ENCODE data around the gene COX4I1.

The COX4I1 gene

DNA sequence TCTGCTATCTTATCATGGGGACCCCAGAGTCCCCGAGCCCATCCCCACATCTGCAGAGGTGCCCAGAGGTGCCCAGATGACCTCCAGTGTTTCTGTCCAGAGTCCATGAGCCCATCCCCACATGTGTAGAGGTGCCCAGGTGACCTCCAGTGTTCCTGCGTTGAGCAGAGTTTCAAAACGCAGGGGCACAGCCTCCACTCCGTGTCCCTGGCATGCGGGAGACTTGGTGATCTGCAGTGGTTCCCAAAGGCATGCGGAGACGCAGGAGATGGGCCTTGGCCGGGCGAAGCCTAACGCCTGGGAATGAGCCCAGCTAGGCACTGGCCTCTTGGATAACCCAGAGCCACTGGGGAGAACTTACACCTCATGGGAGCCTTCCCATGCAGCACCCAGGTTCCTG lies 41.3 kb downstream of the COX4I1 start:
- peaks cover 67% of the 10 kb centered on the region for H3K27me3 ChIP-seq
- TF ChIP-seq, protein P1, sequence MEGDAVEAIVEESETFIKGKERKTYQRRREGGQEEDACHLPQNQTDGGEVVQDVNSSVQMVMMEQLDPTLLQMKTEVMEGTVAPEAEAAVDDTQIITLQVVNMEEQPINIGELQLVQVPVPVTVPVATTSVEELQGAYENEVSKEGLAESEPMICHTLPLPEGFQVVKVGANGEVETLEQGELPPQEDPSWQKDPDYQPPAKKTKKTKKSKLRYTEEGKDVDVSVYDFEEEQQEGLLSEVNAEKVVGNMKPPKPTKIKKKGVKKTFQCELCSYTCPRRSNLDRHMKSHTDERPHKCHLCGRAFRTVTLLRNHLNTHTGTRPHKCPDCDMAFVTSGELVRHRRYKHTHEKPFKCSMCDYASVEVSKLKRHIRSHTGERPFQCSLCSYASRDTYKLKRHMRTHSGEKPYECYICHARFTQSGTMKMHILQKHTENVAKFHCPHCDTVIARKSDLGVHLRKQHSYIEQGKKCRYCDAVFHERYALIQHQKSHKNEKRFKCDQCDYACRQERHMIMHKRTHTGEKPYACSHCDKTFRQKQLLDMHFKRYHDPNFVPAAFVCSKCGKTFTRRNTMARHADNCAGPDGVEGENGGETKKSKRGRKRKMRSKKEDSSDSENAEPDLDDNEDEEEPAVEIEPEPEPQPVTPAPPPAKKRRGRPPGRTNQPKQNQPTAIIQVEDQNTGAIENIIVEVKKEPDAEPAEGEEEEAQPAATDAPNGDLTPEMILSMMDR (IDR thresholded peaks at IDR 0.05), result no peak

DNA sequence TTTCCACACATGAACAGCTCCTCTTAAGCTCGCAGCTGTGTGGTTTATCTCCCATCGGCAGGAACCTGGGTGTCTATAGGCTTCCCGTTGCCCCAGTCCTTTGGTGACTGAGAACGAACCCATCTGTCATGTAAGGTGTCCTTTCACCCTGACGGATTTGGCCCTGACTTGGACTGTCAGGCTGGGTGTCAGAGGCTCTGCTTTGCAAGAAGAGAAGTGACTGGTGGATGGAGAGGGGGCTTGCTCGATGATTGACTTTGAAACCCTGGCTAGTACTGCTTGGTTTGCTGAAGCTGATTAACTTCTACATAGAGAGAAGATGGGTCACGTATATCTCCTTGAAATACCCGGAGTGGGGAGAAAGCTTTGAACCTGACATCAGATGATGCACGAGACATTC lies 42.9 kb downstream of the COX4I1 start:
- Histone ChIP-seq H3K4me1 (ENCODE audit: control insufficient read depth in 1 of 2, insufficient read depth in 1 of 2, low read depth in 1 of 2, low read length in 1 of 2) (no peaks in the 10 kb centered on the region), H3K27me3 (peaks cover 57% of the 10 kb centered on the region), H3K9me3 (no peaks in the 10 kb centered on the region), H3K36me3 (no peaks in the 10 kb centered on the region), H3K4me3 (ENCODE audit: low read depth in 1 of 2, low read length in 1 of 2) (no peak overlapping the region), H3K27ac (no peak overlapping the region)
- TF ChIP-seq, protein P1 (IDR thresholded peaks at IDR 0.05), result no peak

More for the DNA sequence above, 41.3 kb downstream of the COX4I1 start:
- no peak overlapping the region for H3K27ac ChIP-seq
- H3K36me3 ChIP-seq, result no peaks in the 10 kb centered on the region
- no peaks in the 10 kb centered on the region for H3K4me1 ChIP-seq (ENCODE audit: control insufficient read depth in 1 of 2, insufficient read depth in 1 of 2, low read depth in 1 of 2, low read length in 1 of 2)
- no peaks in the 10 kb centered on the region for H3K9me3 ChIP-seq
- no peak overlapping the region for H3K4me3 ChIP-seq (ENCODE audit: low read depth in 1 of 2, low read length in 1 of 2)

DNA sequence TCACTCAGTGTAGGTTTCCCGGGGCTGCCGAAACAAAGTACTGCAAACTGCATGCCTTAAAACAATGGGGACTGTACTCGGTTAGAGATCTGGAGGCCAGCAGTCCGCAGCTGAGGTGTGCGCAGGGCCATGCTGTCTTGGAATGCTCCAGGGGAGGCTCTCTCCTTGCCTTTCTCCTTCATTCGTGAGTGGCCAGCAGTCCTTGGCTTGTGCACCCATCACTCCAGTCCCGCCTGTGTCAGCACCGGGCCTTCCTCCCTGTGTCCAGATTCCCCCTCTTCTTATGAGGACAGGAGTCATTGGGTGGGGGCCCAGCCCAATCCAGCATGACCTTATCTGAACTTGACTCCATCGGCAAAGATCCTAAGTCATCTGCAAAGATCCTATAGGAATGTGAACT lies 43.4 kb downstream of the COX4I1 start:
- Histone ChIP-seq H3K27ac (no peak overlapping the region), H3K27me3 (peaks cover 57% of the 10 kb centered on the region), H3K9me3 (no peaks in the 10 kb centered on the region), H3K36me3 (no peaks in the 10 kb centered on the region), H3K4me3 (ENCODE audit: low read depth in 1 of 2, low read length in 1 of 2) (no peak overlapping the region), H3K4me1 (ENCODE audit: control insufficient read depth in 1 of 2, insufficient read depth in 1 of 2, low read depth in 1 of 2, low read length in 1 of 2) (no peaks in the 10 kb centered on the region)
- TF ChIP-seq, protein P1 (IDR thresholded peaks at IDR 0.05), result no peak

DNA sequence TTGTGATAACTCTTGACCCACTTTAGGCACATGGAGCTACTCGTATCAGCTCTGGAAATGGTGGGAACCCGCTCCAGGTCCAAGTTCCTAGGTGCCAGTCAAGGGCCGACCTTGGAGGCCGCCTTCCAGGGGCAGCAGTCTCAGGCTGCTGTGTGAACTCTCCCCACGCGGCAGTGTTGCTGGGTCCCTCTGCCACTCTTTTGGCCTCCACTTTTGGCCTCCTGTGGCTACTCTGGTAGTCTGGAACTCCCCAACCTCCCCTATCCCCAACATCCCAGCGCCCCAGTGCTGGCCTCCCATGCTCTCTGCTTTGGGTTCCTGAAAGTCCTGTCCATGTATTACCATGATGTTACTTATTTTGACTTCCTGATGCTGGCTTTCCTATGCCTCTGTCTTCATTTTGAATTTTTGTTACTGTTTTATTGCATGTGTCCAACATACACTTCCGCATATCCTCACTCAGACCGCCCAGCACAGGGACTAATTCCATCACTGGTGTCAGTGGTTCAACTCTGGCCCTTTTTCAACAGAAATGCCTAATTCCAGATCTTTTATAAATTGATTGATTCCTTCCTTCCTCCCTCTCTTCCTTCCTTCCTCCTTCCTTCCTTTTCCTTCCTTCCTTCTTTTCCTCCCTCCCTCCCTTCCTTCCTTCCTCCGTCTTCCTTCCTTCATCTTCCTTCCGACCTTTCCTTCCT lies 44.1 kb downstream of the COX4I1 start:
- TF ChIP-seq, protein P1 (IDR thresholded peaks at IDR 0.05), result no peak
- Histone ChIP-seq H3K4me1 (ENCODE audit: control insufficient read depth in 1 of 2, insufficient read depth in 1 of 2, low read depth in 1 of 2, low read length in 1 of 2) (no peaks in the 10 kb centered on the region), H3K27ac (no peak overlapping the region), H3K27me3 (peaks cover 57% of the 10 kb centered on the region), H3K4me3 (ENCODE audit: low read depth in 1 of 2, low read length in 1 of 2) (no peak overlapping the region), H3K9me3 (no peaks in the 10 kb centered on the region), H3K36me3 (no peaks in the 10 kb centered on the region)

DNA sequence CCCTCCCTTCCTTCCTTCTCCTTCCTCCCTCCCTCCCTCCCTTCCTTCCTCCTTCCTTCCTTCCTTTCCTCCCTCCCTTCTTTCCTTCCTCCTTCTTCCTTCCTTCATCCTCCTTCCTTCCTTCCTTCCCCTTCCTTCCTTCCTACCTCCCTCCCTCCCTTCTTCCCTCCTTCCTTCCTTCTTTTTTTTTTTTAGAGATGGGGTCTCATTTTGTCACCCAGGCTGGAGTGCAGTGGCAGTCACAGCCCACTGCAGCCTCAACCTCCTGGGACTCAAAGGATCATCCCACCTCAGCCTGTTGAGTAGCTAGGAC lies 44.6 kb downstream of the COX4I1 start:
- no peaks in the 10 kb centered on the region for H3K36me3 ChIP-seq
- peaks cover 56% of the 10 kb centered on the region for H3K27me3 ChIP-seq
- no peaks in the 10 kb centered on the region for H3K4me1 ChIP-seq (ENCODE audit: control insufficient read depth in 1 of 2, insufficient read depth in 1 of 2, low read depth in 1 of 2, low read length in 1 of 2)
- no peaks in the 10 kb centered on the region for H3K9me3 ChIP-seq
- no peak overlapping the region for H3K27ac ChIP-seq
- TF ChIP-seq, protein P1 (IDR thresholded peaks at IDR 0.05), result no peak
- H3K4me3 ChIP-seq (ENCODE audit: low read depth in 1 of 2, low read length in 1 of 2), result no peak overlapping the region

Data from neutrophil (primary cell).